Measurements from ENCODE around the gene ANKRD26. TPM values are rescaled to one million over a fixed set of nuclear protein-coding genes. Genes with fewer than 3 reads are reported as not detected.
"Not testable (repeated sequence)": the region's sequence is repeated elsewhere in the genome, so short reads cannot be mapped to it uniquely, and the experiment has no call there.

ANKRD26 gene
- total and polyA plus RNA-seq, 7 donors, result 2.1 to 20.5 (median 8.6) TPM

DNA sequence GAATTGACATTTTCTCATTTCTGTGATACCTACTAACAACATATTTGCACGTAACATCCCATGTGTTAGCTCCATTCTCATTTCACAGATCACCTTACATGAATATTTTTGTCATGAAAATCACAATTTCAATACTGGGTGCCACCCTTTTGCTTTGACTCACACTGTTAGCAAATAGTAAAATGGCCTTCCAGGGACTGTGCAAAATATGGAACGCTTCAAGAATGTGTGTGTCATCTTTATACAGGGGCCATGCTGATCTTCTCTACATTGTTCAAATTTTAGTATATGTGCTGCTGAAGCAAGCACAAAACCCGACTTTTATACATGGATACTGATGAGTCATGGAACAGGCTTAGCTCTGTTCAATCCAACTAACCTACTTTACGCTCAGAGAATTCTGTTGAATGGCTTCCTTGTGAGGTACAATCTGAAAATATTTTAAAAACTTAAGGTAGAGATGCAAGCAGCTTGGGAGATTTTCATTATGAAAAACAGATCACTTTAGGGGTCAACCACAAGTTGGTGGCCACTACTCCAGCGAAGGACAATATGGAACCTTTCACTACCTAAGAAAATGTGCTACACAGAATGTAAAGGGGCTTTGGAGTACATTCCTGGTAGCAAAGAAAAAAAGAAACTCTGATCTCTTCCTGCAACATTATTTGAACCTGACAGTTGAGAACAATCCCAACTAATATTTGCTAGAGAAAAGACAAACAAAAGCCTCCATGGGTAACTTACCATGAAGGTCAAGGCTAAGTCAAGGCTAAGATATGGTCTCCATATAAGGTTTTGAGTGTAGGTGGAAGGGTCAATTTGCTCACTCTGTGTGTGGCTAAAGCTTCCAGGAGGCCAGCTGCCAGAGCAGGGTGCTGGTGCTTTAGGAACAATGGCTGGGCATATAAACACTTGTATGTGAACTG, 11.9 kb downstream of the ANKRD26 start:
- no peaks in the 10 kb centered on the region for H3K27me3 ChIP-seq

DNA sequence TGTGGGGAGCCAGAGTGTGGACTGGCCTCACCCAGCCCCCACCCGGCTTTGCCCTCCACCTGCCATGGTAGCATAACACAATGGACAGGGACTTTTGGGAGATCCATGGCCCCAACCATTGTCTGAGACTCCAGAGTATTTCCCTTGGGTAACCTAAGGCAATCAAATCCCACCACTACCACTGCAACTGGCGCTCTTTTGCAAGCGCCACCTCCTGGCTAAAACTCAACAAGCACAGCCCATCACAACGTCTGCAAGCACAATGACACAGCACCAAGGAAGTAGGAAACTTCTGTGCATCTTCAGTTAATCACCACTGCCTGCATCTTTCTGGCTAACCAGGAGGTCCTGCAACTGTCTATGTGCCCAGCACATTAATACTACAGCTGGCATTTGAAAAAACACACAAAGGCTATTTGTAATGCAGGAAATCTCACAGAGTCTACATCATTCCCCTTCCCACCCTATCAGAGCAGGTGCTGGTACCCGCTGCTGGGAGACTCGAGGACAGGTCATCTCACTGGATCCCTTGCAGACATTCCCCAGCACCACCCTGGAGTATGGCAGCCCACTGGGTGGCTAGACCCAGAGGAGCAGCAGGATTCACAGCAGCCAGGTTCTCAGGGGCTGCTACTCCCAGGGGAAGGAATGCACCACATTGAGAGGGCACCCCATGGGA, 27.7 kb downstream of the ANKRD26 start:
- H3K4me3 ChIP-seq, result no peak overlapping the region
- peaks cover 0 to 65% (median 14%) of the 10 kb centered on the region in 4 donors for H3K36me3 ChIP-seq
- H3K9me3 ChIP-seq, result no peaks in the 10 kb centered on the region
- TF ChIP-seq EP300 (IDR thresholded peaks at IDR 0.05) (no peak), POLR2AphosphoS5 (IDR thresholded peaks at IDR 0.05) (no peak), POLR2A (IDR thresholded peaks at IDR 0.05) (no peak)
- 94% methylated on average over 6 of the region's 6 CpGs for WGBS, 2 donors
- no peak overlapping the region for H3K27ac ChIP-seq
- no peak for DNase-seq
- H3K4me1 ChIP-seq, result no peaks in the 10 kb centered on the region
- H3K27me3 ChIP-seq, result no peaks in the 10 kb centered on the region
- intact Hi-C loops (cut with DNase I), result no loop called here

More for the DNA sequence above, 11.9 kb downstream of the ANKRD26 start:
- Histone ChIP-seq H3K4me3 (no peak overlapping the region), H3K36me3 (peaks cover 0 to 79% (median 0%) of the 10 kb centered on the region in 4 donors), H3K9me3 (no peaks in the 10 kb centered on the region), H3K27ac (no peak overlapping the region), H3K4me1 (no peaks in the 10 kb centered on the region)
- 85 to 88% methylated on average over 5 of the region's 5 CpGs for WGBS, 2 donors
- intact Hi-C loops (cut with DNase I), result no loop called here
- TF ChIP-seq EP300 (IDR thresholded peaks at IDR 0.05) (no peak), POLR2AphosphoS5 (IDR thresholded peaks at IDR 0.05) (no peak), POLR2A (IDR thresholded peaks at IDR 0.05) (no peak)
- TF ChIP-seq, protein P1, sequence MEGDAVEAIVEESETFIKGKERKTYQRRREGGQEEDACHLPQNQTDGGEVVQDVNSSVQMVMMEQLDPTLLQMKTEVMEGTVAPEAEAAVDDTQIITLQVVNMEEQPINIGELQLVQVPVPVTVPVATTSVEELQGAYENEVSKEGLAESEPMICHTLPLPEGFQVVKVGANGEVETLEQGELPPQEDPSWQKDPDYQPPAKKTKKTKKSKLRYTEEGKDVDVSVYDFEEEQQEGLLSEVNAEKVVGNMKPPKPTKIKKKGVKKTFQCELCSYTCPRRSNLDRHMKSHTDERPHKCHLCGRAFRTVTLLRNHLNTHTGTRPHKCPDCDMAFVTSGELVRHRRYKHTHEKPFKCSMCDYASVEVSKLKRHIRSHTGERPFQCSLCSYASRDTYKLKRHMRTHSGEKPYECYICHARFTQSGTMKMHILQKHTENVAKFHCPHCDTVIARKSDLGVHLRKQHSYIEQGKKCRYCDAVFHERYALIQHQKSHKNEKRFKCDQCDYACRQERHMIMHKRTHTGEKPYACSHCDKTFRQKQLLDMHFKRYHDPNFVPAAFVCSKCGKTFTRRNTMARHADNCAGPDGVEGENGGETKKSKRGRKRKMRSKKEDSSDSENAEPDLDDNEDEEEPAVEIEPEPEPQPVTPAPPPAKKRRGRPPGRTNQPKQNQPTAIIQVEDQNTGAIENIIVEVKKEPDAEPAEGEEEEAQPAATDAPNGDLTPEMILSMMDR (IDR thresholded peaks at IDR 0.05), result no peak
- no peak for DNase-seq

DNA sequence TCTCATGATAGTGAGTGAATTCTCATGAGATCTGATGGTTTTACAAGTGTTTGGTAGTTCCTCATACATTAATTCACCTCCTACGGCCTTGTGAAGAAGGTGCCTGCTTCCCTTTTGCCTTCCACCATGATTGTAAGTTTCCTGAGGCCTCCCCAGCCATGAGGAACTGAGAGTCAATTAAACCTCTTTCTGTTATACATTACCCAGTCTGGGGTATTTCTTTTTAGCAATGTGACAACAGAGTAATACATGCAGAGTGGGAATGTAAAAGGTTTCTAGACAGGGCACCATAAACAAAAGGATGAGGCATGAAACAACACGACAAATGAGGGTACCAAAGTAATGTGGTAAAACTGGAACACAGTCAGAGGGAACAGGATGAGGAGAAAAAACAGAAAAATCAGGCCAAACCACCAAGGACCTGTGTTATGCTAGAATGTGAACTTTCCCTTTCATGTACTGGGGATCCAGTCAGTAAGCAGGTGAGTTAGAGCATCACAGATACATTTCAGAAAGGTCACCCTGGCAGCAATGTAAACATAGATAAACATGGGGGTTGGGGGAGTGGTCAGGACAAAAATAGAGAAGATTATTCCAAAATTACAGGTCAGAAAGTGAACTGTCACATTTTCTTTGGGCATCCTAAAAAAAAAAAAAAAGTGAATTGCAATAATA, 31.9 kb downstream of the ANKRD26 start:
- Histone ChIP-seq H3K4me1 (no peaks in the 10 kb centered on the region), H3K36me3 (peaks cover 0 to 47% (median 3%) of the 10 kb centered on the region in 4 donors), H3K27me3 (no peaks in the 10 kb centered on the region), H3K27ac (no peak overlapping the region), H3K9me3 (no peaks in the 10 kb centered on the region), H3K4me3 (no peak overlapping the region)
- no peak for DNase-seq
- intact Hi-C loops (cut with DNase I), result no loop called here
- WGBS, 2 donors, result 88 to 91% methylated on average over 2 of the region's 2 CpGs
- TF ChIP-seq, protein P1 (IDR thresholded peaks at IDR 0.05), result no peak
- no peak for TF ChIP-seq EP300 (IDR thresholded peaks at IDR 0.05)
- no peak for TF ChIP-seq POLR2AphosphoS5 (IDR thresholded peaks at IDR 0.05)
- TF ChIP-seq POLR2A (IDR thresholded peaks at IDR 0.05), result no peak

DNA sequence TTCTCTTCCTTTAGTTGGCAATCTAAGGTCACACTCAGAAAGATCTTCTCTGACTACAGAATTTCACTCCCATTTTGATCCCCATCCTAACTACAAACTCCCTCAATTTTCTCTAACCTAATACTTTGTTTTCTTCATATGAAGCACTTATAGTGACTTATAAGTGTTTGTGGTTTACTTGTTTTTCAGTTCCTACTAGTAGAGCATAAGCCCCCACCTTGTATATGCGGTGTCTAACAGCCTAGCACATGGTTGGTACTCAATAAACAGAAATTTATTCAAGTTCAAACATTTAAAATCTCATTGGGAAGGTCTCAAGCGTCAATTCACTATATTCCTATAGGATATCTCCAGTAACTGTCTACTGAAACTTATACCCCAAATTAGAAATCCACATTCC, 35.2 kb downstream of the ANKRD26 start:
- no peak overlapping the region for H3K27ac ChIP-seq
- no peaks in the 10 kb centered on the region for H3K4me1 ChIP-seq
- no peaks in the 10 kb centered on the region for H3K27me3 ChIP-seq
- DNase-seq, result no peak
- H3K9me3 ChIP-seq, result no peaks in the 10 kb centered on the region
- intact Hi-C loops (cut with DNase I), result no loop called here
- H3K36me3 ChIP-seq, result peaks cover 0 to 58% (median 4%) of the 10 kb centered on the region in 4 donors
- no peak for TF ChIP-seq EP300 (IDR thresholded peaks at IDR 0.05)
- TF ChIP-seq, protein P1 (IDR thresholded peaks at IDR 0.05), result no peak
- no peak for TF ChIP-seq POLR2A (IDR thresholded peaks at IDR 0.05)
- no peak for TF ChIP-seq POLR2AphosphoS5 (IDR thresholded peaks at IDR 0.05)
- no peak overlapping the region for H3K4me3 ChIP-seq
- WGBS, 2 donors, result 94 to 95% methylated on average over 2 of the region's 2 CpGs

DNA sequence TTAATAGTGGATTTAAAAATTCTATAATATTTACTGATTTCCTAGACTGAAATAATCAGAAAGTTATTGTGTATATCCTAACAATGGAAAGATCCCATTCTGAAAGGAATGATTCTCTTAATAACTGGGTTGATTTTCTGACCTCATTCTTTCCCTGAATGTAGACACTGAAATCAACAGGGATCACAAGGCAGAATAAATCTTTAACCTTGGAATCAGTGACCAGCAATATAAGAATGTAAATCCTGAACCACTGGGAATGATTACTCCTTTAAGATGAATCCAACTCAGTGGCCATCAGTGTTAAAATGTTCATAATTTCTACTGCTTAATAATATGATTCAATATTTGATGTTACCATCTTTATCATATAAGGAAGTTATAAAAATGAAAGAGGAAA, 47.6 kb downstream of the ANKRD26 start:
- H3K4me1 ChIP-seq, result no peaks in the 10 kb centered on the region
- no peak overlapping the region for H3K27ac ChIP-seq
- TF ChIP-seq POLR2AphosphoS5 (IDR thresholded peaks at IDR 0.05), result no peak
- no peak for TF ChIP-seq POLR2A (IDR thresholded peaks at IDR 0.05)
- TF ChIP-seq, protein P1 (IDR thresholded peaks at IDR 0.05), result no peak
- TF ChIP-seq EP300 (IDR thresholded peaks at IDR 0.05), result no peak
- intact Hi-C loops (cut with DNase I), result no loop called here
- DNase-seq, result no peak
- H3K36me3 ChIP-seq, result peaks cover 0 to 60% (median 9%) of the 10 kb centered on the region in 4 donors
- no peaks in the 10 kb centered on the region for H3K27me3 ChIP-seq
- no peaks in the 10 kb centered on the region for H3K9me3 ChIP-seq
- H3K4me3 ChIP-seq, result no peak overlapping the region

DNA sequence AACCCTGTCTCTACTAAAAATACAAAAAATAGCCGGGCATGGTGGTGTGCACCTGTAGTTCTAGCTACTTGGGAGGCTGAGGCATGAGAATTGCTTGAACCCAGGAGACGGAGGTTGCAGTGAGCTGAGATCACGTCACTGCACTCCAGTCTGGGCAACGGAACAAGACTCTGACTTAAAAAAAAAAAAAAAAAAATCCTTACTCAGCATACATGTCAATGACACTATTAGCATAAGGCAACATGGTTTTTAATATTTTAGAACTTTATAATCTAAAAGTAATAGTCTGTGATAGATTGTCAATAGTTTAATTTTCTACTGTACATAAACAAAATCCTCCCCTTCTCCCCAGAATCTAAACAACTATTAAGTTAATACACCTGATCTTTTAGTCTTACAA, 55.0 kb downstream of the ANKRD26 start:
- 94 to 95% methylated on average over 4 of the region's 4 CpGs for WGBS, 2 donors
- H3K4me3 ChIP-seq; H3K27me3 ChIP-seq; H3K27ac ChIP-seq; intact Hi-C loops (cut with DNase I); H3K9me3 ChIP-seq; DNase-seq; H3K4me1 ChIP-seq: not testable (repeated sequence)
- peaks cover 0 to 71% (median 7%) of the 10 kb centered on the region in 4 donors for H3K36me3 ChIP-seq
